CD14-positive monocyte (primary cell): ENCODE results near the gene PVR. TPM values are rescaled to one million over a fixed set of nuclear protein-coding genes. Genes with fewer than 3 reads are reported as not detected.
A peak's percentile ranks its signal among the peaks of the same experiment; 100 is the strongest.

ENCODE experiments used
- DNase-seq, 3 donors: peaks; one replicate each; pipeline ENCODE4 v3.0.0-alpha.2; 2011 to 2022
- H2AFZ ChIP-seq: 2 replicates; pipeline ENCODE4 v1.6.0; 2012; ENCODE audit warnings: mild to moderate bottlenecking, low read depth, low read length, inconsistent platforms; ENCODE audit not compliant: insufficient read depth, poor library complexity, severe bottlenecking
- H3K27ac ChIP-seq, 2 donors: 1 replicate in 1 of 2; 2 replicates in 1 of 2; pipeline ENCODE4 v1.5.1; 2012 to 2013; ENCODE audit warnings: low read length in 2 of 2, control low read depth in 1 of 2, inconsistent platforms in 1 of 2, low read depth in 1 of 2, mild to moderate bottlenecking in 1 of 2
- H3K27me3 ChIP-seq, 2 donors: one replicate each; pipeline versions ENCODE4 v1.6.0 to v1.6.1; 2011 to 2013; ENCODE audit warnings: low read length in 2 of 2; ENCODE audit not compliant: control insufficient read depth in 2 of 2, insufficient read depth in 2 of 2
- H3K36me3 ChIP-seq, 2 donors: replicated peaks in 1 of 2; 1 replicate in 1 of 2; 2 replicates in 1 of 2; pipeline versions ENCODE4 v1.5.1 to v1.6.1; 2012 to 2013; ENCODE audit warnings: low read length in 2 of 2, control low read depth in 1 of 2, inconsistent platforms in 1 of 2, mild to moderate bottlenecking in 1 of 2; ENCODE audit not compliant: insufficient read depth in 2 of 2, control insufficient read depth in 1 of 2
- H3K4me1 ChIP-seq, 2 donors: 1 replicate in 1 of 2; 2 replicates in 1 of 2; pipeline versions ENCODE4 v1.5.1 to v1.6.1; 2012 to 2013; ENCODE audit warnings: low read length in 2 of 2, control low read depth in 1 of 2, inconsistent platforms in 1 of 2, mild to moderate bottlenecking in 1 of 2, moderate library complexity in 1 of 2; ENCODE audit not compliant: insufficient read depth in 2 of 2, control insufficient read depth in 1 of 2
- H3K4me2 ChIP-seq: replicated peaks from 2 replicates; pipeline ENCODE3; 2012; ENCODE audit warnings: low read length, moderate library complexity, mild to moderate bottlenecking; ENCODE audit not compliant: poor library complexity, severe bottlenecking; ENCODE audit errors: extremely low read depth
- H3K4me3 ChIP-seq, 3 experiments: fragments of 200-600 bp in 1 of 3; sonication (generic) in 1 of 3; replicated peaks in 1 of 3; 1 replicate in 2 of 3; 2 replicates in 1 of 3; pipeline ENCODE4 v1.5.1; 2011 to 2013; ENCODE audit warnings: low read length in 3 of 3, mild to moderate bottlenecking in 3 of 3, control low read depth in 2 of 3, low read depth in 2 of 3, inconsistent platforms in 1 of 3, moderate library complexity in 1 of 3
- H3K79me2 ChIP-seq: 2 replicates; pipeline ENCODE4 v1.6.0; 2012; ENCODE audit warnings: mild to moderate bottlenecking, control low read depth, inconsistent platforms, low read length, moderate library complexity; ENCODE audit not compliant: insufficient read depth
- H3K9ac ChIP-seq: 2 replicates; pipeline ENCODE4 v1.6.0; 2017; ENCODE audit warnings: low read length, mild to moderate bottlenecking; ENCODE audit not compliant: insufficient read depth, poor library complexity, severe bottlenecking
- H3K9me3 ChIP-seq, 2 donors: replicated peaks in 1 of 2; 1 replicate in 1 of 2; 2 replicates in 1 of 2; pipeline versions ENCODE4 v1.5.1 to v1.6.1; 2012 to 2013; ENCODE audit warnings: low read length in 2 of 2, control low read depth in 1 of 2; ENCODE audit not compliant: control insufficient read depth in 1 of 2, insufficient read depth in 1 of 2
- H4K20me1 ChIP-seq: 2 replicates; pipeline ENCODE4 v1.6.0; 2012; ENCODE audit warnings: mild to moderate bottlenecking, low read length, control low read depth, moderate library complexity; ENCODE audit not compliant: insufficient read depth
- H3K27ac Mint-ChIP-seq, 7 donors: one replicate each; pipeline ENCODE4 v1.8.0; 2020; ENCODE audit warnings: mild to moderate bottlenecking in 7 of 7, mixed read lengths in 7 of 7, moderate library complexity in 6 of 7, inconsistent platforms in 2 of 7
- H3K27me3 Mint-ChIP-seq, 3 donors: one replicate each; pipeline ENCODE4 v1.8.0; 2021 to 2022; ENCODE audit warnings: low read depth in 3 of 3, mild to moderate bottlenecking in 3 of 3, mixed read lengths in 3 of 3, moderate library complexity in 3 of 3, inconsistent platforms in 1 of 3
- H3K36me3 Mint-ChIP-seq, 2 donors: one replicate each; pipeline ENCODE4 v1.8.0; 2020; ENCODE audit warnings: mixed read lengths in 2 of 2, inconsistent platforms in 1 of 2, mild to moderate bottlenecking in 1 of 2
- H3K4me1 Mint-ChIP-seq: one replicate; pipeline ENCODE4 v1.8.0; 2020; ENCODE audit warnings: mild to moderate bottlenecking, mixed read lengths
- H3K4me3 Mint-ChIP-seq, 2 donors: one replicate each; pipeline ENCODE4 v1.8.0; 2020; ENCODE audit warnings: mild to moderate bottlenecking in 2 of 2, mixed read lengths in 2 of 2, moderate library complexity in 1 of 2
- H3K9me3 Mint-ChIP-seq, 7 donors: one replicate each; pipeline ENCODE4 v1.8.0; 2020 to 2022; ENCODE audit warnings: mixed read lengths in 7 of 7, mild to moderate bottlenecking in 6 of 7, moderate library complexity in 6 of 7, inconsistent platforms in 2 of 7
- WGBS: methylation state at CpG from one replicate; pipeline ENCODE4 v1.1.5; 2013; ENCODE audit warnings: missing lambda C conversion rate; ENCODE audit not compliant: insufficient coverage; 5-methylcytosine and 5-hydroxymethylcytosine counted together
- intact Hi-C, 2 donors: fragments of 100-400 bp; cut with micrococcal nuclease; formaldehyde crosslinking; loops; one replicate each; pipeline versions ENCODE4 v1.15.0 to v1.15.1; 2023
- polyA plus RNA-seq, 3 donors: library from polyadenylated mRNA; depleted of rRNA in 1 of 3; unstranded in 2 of 3; stranded (reverse) in 1 of 3; fragments of 300-500 nt in 2 of 3; fragments of >200 nt in 1 of 3; fragmentation: Illumina TruSeq in 2 of 3; gene quantifications; 1 replicate in 2 of 3; 2 replicates in 1 of 3; pipeline ENCODE4 v1.2.3, GENCODE V29; 2012 to 2021
- TF ChIP-seq, protein P1 (sequence below): fragments of 200-600 bp; IDR thresholded peaks from one replicate; pipeline ENCODE4 v1.8.0; 2022; ENCODE audit warnings: antibody characterized with exemption, mild to moderate bottlenecking

PVR gene
- polyA plus RNA-seq, 3 donors, result 10.1 to 20.2 (median 12.9) TPM

- no peaks in the 10 kb centered on the region for H3K36me3 ChIP-seq
- H3K27ac ChIP-seq, result no peak overlapping the region
- Mint-ChIP-seq H3K36me3 (no peaks in the 10 kb centered on the region), H3K9me3 (peaks cover 9 to 17% (median 11%) of the 10 kb centered on the region in 7 donors), H3K4me3 (no peak overlapping the region), H3K4me1 (peaks cover 8% of the 10 kb centered on the region), H3K27me3 (peaks cover 1 to 11% (median 2%) of the 10 kb centered on the region in 3 donors), H3K27ac (peak overlapping the region in 1 of 7 donors; percentile 59)
- no peak overlapping the region for H2AFZ ChIP-seq
- no peak overlapping the region for H3K9ac ChIP-seq
- H3K9me3 ChIP-seq, result peaks cover 10% of the 10 kb centered on the region in 2 donors
- no peaks in the 10 kb centered on the region for H3K79me2 ChIP-seq
- no peaks in the 10 kb centered on the region for H4K20me1 ChIP-seq
- intact Hi-C loops, result loop anchor here in 1 of 2 donors (10.0 kb wide), 1 partner anchor 136 kb away; no protein-coding TSS in a partner anchor
- 29% methylated on average over 10 of the region's 14 CpGs for WGBS
- DNase-seq, result no peak
- H3K4me3 ChIP-seq, result no peak overlapping the region
- H3K4me2 ChIP-seq, result no peak overlapping the region
- peaks cover 0 to 4% of the 10 kb centered on the region in 2 donors for H3K4me1 ChIP-seq
- TF ChIP-seq, protein P1, sequence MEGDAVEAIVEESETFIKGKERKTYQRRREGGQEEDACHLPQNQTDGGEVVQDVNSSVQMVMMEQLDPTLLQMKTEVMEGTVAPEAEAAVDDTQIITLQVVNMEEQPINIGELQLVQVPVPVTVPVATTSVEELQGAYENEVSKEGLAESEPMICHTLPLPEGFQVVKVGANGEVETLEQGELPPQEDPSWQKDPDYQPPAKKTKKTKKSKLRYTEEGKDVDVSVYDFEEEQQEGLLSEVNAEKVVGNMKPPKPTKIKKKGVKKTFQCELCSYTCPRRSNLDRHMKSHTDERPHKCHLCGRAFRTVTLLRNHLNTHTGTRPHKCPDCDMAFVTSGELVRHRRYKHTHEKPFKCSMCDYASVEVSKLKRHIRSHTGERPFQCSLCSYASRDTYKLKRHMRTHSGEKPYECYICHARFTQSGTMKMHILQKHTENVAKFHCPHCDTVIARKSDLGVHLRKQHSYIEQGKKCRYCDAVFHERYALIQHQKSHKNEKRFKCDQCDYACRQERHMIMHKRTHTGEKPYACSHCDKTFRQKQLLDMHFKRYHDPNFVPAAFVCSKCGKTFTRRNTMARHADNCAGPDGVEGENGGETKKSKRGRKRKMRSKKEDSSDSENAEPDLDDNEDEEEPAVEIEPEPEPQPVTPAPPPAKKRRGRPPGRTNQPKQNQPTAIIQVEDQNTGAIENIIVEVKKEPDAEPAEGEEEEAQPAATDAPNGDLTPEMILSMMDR, result no peak
- no peaks in the 10 kb centered on the region for H3K27me3 ChIP-seq
Observed at GRCh38 chr19:44710483-44710882, 66.8 kb downstream of the PVR start.

DNA sequence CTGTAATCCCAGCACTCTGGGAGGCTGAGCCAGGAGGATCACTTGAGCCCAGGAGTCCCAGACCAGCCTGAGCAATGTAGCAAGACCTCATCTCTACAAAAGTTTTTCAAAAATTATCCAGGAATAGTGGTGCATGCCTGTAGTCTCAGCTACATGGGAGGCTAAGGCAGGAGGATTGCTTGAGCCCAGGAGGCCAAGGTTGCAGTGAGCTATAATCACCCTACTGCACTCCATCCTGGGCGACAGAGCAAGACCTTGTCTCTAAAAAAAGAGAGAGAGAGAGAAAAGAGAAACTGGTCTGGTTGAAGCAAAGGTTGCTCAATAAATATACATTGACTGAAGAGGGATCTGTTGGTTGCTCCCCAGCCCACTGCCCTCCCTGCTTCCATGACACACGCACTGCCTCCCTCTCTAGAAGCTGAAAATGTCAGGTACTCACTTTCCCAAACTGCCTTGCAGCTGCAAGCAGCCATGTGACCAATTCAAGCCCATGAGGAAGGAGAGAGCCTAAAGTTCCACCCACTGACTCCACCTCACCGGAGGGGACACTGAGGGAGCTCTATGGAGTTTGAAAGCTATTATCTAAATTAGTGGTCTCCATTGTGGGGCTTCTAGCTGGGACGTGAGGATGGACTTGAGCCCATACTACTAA, 69.3 kb downstream of the PVR start:
- H3K4me3 ChIP-seq, result no peak overlapping the region
- H3K9ac ChIP-seq, result no peak overlapping the region
- WGBS, result no CpG with 5 or more reads among the region's 4 CpGs
- intact Hi-C loops, result loop anchor here in 1 of 2 donors (10.0 kb wide), 1 partner anchor 138 kb away; no protein-coding TSS in a partner anchor
- H3K9me3 Mint-ChIP-seq, result peaks cover 12 to 21% (median 16%) of the 10 kb centered on the region in 7 donors
- TF ChIP-seq, protein P1, result no peak
- no peaks in the 10 kb centered on the region for H3K27me3 ChIP-seq
- peak overlapping the region in 1 of 7 donors; percentile 49 for H3K27ac Mint-ChIP-seq
- H3K79me2 ChIP-seq, result no peaks in the 10 kb centered on the region
- peaks cover 8% of the 10 kb centered on the region for H3K4me1 Mint-ChIP-seq
- H3K36me3 ChIP-seq, result no peaks in the 10 kb centered on the region
- H3K4me3 Mint-ChIP-seq, result no peak overlapping the region
- H3K27ac ChIP-seq, result no peak overlapping the region
- H2AFZ ChIP-seq, result no peak overlapping the region
- no peaks in the 10 kb centered on the region for H4K20me1 ChIP-seq
- DNase-seq, result peak in 1 of 3 donors; percentile 54
- H3K4me1 ChIP-seq, result peaks cover 0 to 5% of the 10 kb centered on the region in 2 donors
- H3K36me3 Mint-ChIP-seq, result no peaks in the 10 kb centered on the region
- H3K27me3 Mint-ChIP-seq, result peaks cover 1 to 11% (median 2%) of the 10 kb centered on the region in 3 donors
- peaks cover 15% of the 10 kb centered on the region in 2 donors for H3K9me3 ChIP-seq
- H3K4me2 ChIP-seq, result no peak overlapping the region

Other genes with a start within 250 kb of the PVR start
- gene ZNF285, start 242.3 kb upstream of the PVR start, polyA plus RNA-seq, result under 1 TPM in 2 of 3 donors, not detected in 1; 0.07 to 0.09 TPM
- gene ZNF229, start 195.4 kb upstream of the PVR start, polyA plus RNA-seq, result under 1 TPM in 1 of 3 donors, not detected in 2; 0.03 TPM
- gene ZNF180, start 143.4 kb upstream of the PVR start, polyA plus RNA-seq, result 1 to 10 TPM; 1.2 to 3.5 (median 2.7) TPM
- gene CEACAM20, start 114.2 kb upstream of the PVR start, polyA plus RNA-seq, result not detected
- under 1 TPM; 0.23 to 0.46 (median 0.44) TPM for gene IGSF23, start 30.3 kb upstream of the PVR start, polyA plus RNA-seq
- 1 to 10 TPM in 1 of 3 donors, not detected in 2; 7.6 TPM for gene CEACAM19, start 27.6 kb downstream of the PVR start, polyA plus RNA-seq
- not detected for gene CEACAM16, start 55.2 kb downstream of the PVR start, polyA plus RNA-seq
- 100 to 1,000 TPM in 1 of 3 donors, 10 to 100 TPM in 2; 18.7 to 160 (median 23.1) TPM for gene BCL3, start 104.8 kb downstream of the PVR start, polyA plus RNA-seq
- not detected for gene CBLC, start 134.0 kb downstream of the PVR start, polyA plus RNA-seq
- gene BCAM, start 165.2 kb downstream of the PVR start, polyA plus RNA-seq, result under 1 TPM in 1 of 3 donors, not detected in 2; 0.09 TPM
- gene NECTIN2, start 202.4 kb downstream of the PVR start, polyA plus RNA-seq, result 10 to 100 TPM in 1 of 3 donors, 1 to 10 TPM in 2; 5.6 to 18.2 (median 9.3) TPM
- gene TOMM40, start 247.3 kb downstream of the PVR start, polyA plus RNA-seq, result 10 to 100 TPM; 15.0 to 25.4 (median 16.4) TPM